OCI-LY7 (cell line): ENCODE data around the gene SDC4. TPM values are rescaled to one million over a fixed set of nuclear protein-coding genes. Genes with fewer than 3 reads are reported as not detected.

Experiments
- BruUV-seq: library from RNA; stranded (reverse); fragments of 400-500 nt; replicated peaks from 2 replicates; lab custom pipeline; 2021; lab: Mats Ljungman, UMichigan
- CTCF ChIA-PET: fragments of 300-600 bp; sonication (Branson Sonifier 250); formaldehyde crosslinking; loops from one replicate; lab custom pipeline; 2022; ENCODE audit warnings: antibody characterized with exemption; ENCODE audit not compliant: unreplicated experiment; lab: Charles Lee
- POLR2A ChIA-PET: fragments of 300-600 bp; sonication (Branson Sonifier 250); formaldehyde crosslinking; loops from one replicate; lab custom pipeline; 2022; ENCODE audit warnings: antibody characterized with exemption; lab: Charles Lee
- DNase-seq: peaks from one replicate; pipeline ENCODE4 v3.0.0-alpha.2; 2015; ENCODE audit warnings: low spot score
- H2AFZ ChIP-seq: fragments of 200-600 bp; sonication (generic), shearing (Covaris generic); 2 replicates; pipeline ENCODE4 v1.6.1; 2014; ENCODE audit warnings: mild to moderate bottlenecking, antibody characterized with exemption, low read length, moderate library complexity
- H3K27ac ChIP-seq: fragments of 200-600 bp; sonication (generic); 2 replicates; pipeline ENCODE4 v1.5.1; 2014; ENCODE audit warnings: mixed run types, low read depth, mild to moderate bottlenecking, moderate library complexity, low read length, inconsistent platforms; ENCODE audit not compliant: poor library complexity, severe bottlenecking
- H3K36me3 ChIP-seq: fragments of 200-600 bp; sonication (generic); 2 replicates; pipeline ENCODE4 v1.6.1; 2014; ENCODE audit warnings: mild to moderate bottlenecking, antibody characterized with exemption, low read length, moderate library complexity, mixed read lengths; ENCODE audit not compliant: insufficient read depth
- H3K4me1 ChIP-seq: fragments of 200-600 bp; sonication (generic); 2 replicates; pipeline ENCODE4 v1.5.1; 2014; ENCODE audit warnings: mild to moderate bottlenecking, low read length; ENCODE audit not compliant: insufficient read depth, poor library complexity, severe bottlenecking
- H3K4me2 ChIP-seq: fragments of 200-600 bp; sonication (generic); 2 replicates; pipeline ENCODE4 v1.6.1; 2014; ENCODE audit warnings: mild to moderate bottlenecking, low read length
- H3K4me3 ChIP-seq: fragments of 200-600 bp; sonication (generic); 2 replicates; pipeline ENCODE4 v1.5.1; 2014; ENCODE audit warnings: mild to moderate bottlenecking, low read depth, low read length; ENCODE audit not compliant: poor library complexity, severe bottlenecking
- H3K79me2 ChIP-seq: fragments of 200-600 bp; sonication (generic); 2 replicates; pipeline ENCODE4 v1.6.1; 2016; ENCODE audit warnings: low read depth, mild to moderate bottlenecking, low read length, moderate library complexity, mixed read lengths; ENCODE audit not compliant: insufficient read depth
- H3K9me2 ChIP-seq: fragments of 200-600 bp; sonication (generic); 2 replicates; pipeline ENCODE4 v1.6.1; 2016; ENCODE audit warnings: mild to moderate bottlenecking, low read length, mixed read lengths; ENCODE audit not compliant: insufficient read depth
- H3K9me3 ChIP-seq: fragments of 200-600 bp; sonication (generic); 2 replicates; pipeline ENCODE4 v1.6.1; 2014; ENCODE audit warnings: mild to moderate bottlenecking, mixed run types, low read length, mixed read lengths
- H4K20me1 ChIP-seq: fragments of 200-600 bp; sonication (generic); 2 replicates; pipeline ENCODE4 v1.6.1; 2014; ENCODE audit warnings: mild to moderate bottlenecking, antibody characterized with exemption, low read length, moderate library complexity, mixed read lengths; ENCODE audit not compliant: insufficient read depth
- CTCF ChIP-seq: fragments of 200-600 bp; sonication (generic); conservative IDR thresholded peaks from 2 replicates; pipeline ENCODE4 v1.5.1; 2014; ENCODE audit warnings: mild to moderate bottlenecking, antibody characterized with exemption, low read length, moderate library complexity, mixed read lengths
- EZH2phosphoT487 ChIP-seq: fragments of 200-600 bp; sonication (generic); IDR thresholded peaks from 2 replicates; pipeline ENCODE4 v1.6.1; 2018; ENCODE audit warnings: low read depth, borderline replicate concordance, mild to moderate bottlenecking, mixed run types, antibody characterized with exemption, low read length, moderate library complexity, mixed read lengths
- intact Hi-C: fragments of 100-400 bp; cut with micrococcal nuclease; formaldehyde crosslinking; loops from one replicate; pipeline ENCODE4 v1.10.0; 2022; ENCODE audit not compliant: unreplicated experiment
- total RNA-seq, 2 experiments: library from RNA; depleted of rRNA in 1 of 2; stranded (reverse); fragments of >200 nt in 1 of 2; shearing (Covaris generic) in 1 of 2; gene quantifications; 2 replicates each; pipeline ENCODE4 v1.2.3, GENCODE V29; 2014 to 2022

Gene SDC4
- total RNA-seq, 2 experiments from 2014 or later, result not detected

GRCh38 chr20:45372241-45372640, 24.0 kb upstream of the SDC4 start:
- Histone ChIP-seq H3K9me2 (no peaks in the 10 kb centered on the region), H3K4me3 (no peak overlapping the region), H3K4me1 (peaks cover 50% of the 10 kb centered on the region), H3K27ac (no peak overlapping the region), H2AFZ (no peak overlapping the region), H3K9me3 (no peaks in the 10 kb centered on the region), H4K20me1 (peaks cover 5% of the 10 kb centered on the region; the same call in 1 of the 2 replicates), H3K36me3 (peaks cover 14% of the 10 kb centered on the region), H3K4me2 (no peak overlapping the region), H3K79me2 (no peaks in the 10 kb centered on the region)
- no peak for TF ChIP-seq CTCF
- TF ChIP-seq EZH2phosphoT487, result no peak
- intact Hi-C loops, result no loop called here
- ChIA-PET CTCF (interaction anchor here (2.1 kb wide), 1 partner anchor 65 kb away, joined by 8 read pairs; no protein-coding TSS in a partner anchor), POLR2A (interaction anchor here (0.8 kb wide), 1 partner anchor 33 kb away, joined by 3 read pairs; no protein-coding TSS in a partner anchor)
- BruUV-seq, result no TSS peak
- DNase-seq, result no peak

- intact Hi-C loops, result no loop called here
- Histone ChIP-seq H2AFZ (no peak overlapping the region), H3K36me3 (peaks cover 30% of the 10 kb centered on the region), H3K4me1 (peaks cover 60% of the 10 kb centered on the region), H3K79me2 (no peaks in the 10 kb centered on the region), H3K9me3 (no peaks in the 10 kb centered on the region), H3K4me3 (no peak overlapping the region), H3K4me2 (0 out of 2 replicates have a peak overlapping the region, but pooled peaks have one; percentile 13), H4K20me1 (peaks cover 5% of the 10 kb centered on the region; the same call in 1 of the 2 replicates), H3K9me2 (no peaks in the 10 kb centered on the region), H3K27ac (no peak overlapping the region)
- no peak for TF ChIP-seq CTCF
- no peak for TF ChIP-seq EZH2phosphoT487
- no peak for DNase-seq
- CTCF ChIA-PET, result interaction anchor here (2.1 kb wide), 1 partner anchor 66 kb away, joined by 8 read pairs; no protein-coding TSS in a partner anchor
- BruUV-seq, result no TSS peak
- POLR2A ChIA-PET, result interaction anchor here (1.3 kb wide), 2 partner anchors 15 to 74 kb away, joined by 3 read pairs; no protein-coding TSS in a partner anchor
These were observed 22.4 kb upstream of the SDC4 start for GRCh38 chr20:45370571-45371160.
